GM19397 (cell line): Measurements from ENCODE around the gene PRAMEF13.
"Not testable (repeated sequence)": the region's sequence is repeated elsewhere in the genome, so short reads cannot be mapped to it uniquely, and the experiment has no call there.

ENCODE experiments used
- ATAC-seq: cut with Tn5 transposase; IDR thresholded peaks from one replicate; pipeline ENCODE4 v1.9.1; 2021; ENCODE audit warnings: mild to moderate bottlenecking, moderate library complexity; ENCODE audit not compliant: unreplicated experiment

Gene PRAMEF13, protein sequence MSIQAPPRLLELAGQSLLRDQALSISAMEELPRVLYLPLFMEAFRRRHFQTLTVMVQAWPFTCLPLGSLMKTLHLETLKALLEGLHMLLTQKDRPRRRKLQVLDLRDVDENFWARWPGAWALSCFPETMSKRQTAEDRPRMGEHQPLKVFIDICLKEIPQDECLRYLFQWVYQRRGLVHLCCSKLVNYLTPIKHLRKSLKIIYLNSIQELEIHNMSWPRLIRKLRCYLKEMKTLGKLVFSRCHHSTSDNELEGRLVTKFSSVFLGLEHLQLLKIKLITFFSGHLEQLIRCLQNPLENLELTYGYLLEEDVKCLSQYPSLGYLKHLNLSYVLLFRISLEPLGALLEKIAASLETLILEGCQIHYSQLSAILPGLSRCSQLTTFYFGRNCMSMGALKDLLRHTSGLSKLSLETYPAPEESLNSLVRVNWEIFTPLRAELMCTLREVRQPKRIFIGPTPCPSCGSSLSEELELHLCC

DNA sequence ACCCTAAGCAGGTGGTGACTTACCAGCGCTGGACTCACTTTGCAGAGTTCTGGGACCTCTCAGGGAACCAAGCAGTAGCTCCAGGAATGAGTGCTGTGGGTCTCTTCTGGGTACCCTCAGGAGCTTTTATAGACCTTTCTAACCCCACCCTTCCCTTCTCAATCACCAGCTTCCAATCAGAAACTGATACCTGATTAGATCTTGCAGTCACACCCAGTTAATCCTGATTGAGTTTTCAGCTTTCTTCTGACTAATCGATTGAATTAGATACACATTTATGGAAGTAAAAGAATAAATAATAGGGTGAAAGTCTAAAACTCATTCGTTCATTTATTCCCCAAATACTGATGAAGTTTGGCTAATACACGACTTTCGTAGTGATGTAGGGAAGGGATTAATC lies at the start of gene PRAMEF13:
TSS of gene PRAMEF13 (minus strand) at position 101 of the 400 bp plus-strand sequence. CDS start 1,820 bp downstream, outside the sequence.
- ATAC-seq: not testable (repeated sequence)

DNA sequence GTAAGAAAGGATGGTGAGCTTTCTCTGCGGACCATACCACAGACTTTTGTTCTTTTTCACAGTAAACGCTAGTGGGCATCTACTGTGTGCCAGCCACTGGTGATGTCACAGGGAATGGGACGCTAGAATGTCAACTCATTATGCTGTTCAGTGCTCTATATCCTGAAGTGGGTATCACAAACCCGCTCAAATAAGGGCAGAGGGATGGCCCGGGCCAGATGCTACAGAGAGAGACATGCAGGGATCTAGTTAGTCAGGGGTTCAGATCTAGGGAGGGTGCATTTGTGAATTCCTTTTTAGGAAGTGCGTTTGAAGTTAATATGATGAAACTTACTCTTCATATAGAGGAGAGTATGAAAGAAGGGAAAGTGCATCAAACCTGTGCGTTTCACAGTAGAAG lies 45.9 kb upstream of the PRAMEF13 start:
- ATAC-seq: not testable (repeated sequence)

DNA sequence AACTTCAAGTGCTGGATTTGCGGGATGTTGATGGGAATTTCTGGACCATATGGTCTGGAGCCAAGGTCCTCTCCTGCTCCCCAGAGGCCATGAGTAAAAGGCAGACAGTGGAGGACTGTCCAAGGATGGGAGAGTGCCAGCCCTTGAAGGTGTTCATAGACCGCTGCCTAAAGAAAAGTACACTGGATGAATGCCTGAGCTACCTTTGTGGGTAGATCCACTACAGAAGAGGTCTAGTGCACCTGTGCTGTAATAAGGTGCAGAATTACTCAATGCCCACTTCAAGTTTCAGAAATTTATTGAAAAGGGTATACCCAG lies 45.3 kb upstream of the PRAMEF13 start:
- ATAC-seq: not testable (repeated sequence)

DNA sequence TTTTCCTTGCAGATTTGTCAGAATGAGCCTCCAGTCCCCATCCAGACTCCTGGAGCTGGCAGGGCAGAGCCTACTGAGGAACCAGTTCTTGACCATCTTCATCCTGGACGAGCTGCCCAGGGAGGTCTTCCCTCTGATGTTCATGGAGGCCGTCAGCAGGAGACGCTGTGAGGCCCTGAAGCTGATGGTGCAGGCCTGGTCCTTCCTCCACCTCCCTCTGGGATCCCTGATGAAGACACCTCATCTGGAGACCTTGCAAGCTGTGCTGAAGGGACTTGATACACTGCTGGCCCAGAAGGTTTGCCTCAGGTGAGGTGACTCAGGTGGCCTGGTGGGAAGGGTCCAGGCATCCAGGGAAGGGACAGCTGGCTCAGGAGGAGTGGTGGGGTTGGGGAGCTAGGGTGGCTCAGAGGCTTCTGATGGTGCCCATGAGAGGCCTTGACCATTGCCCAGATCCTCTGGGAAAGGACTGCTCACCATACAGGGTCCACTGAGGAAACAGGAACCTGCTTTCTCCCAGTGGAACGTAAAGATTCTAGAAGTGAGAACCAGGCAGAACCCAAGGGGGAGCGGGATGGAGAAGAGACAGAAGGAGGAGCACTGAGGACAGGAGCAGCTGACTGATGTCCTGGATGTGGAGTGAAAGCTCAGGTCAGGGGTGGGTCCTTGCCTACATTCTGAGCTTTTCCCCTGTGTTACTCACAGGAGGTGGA lies 44.8 kb upstream of the PRAMEF13 start:
- ATAC-seq: not testable (repeated sequence)

DNA sequence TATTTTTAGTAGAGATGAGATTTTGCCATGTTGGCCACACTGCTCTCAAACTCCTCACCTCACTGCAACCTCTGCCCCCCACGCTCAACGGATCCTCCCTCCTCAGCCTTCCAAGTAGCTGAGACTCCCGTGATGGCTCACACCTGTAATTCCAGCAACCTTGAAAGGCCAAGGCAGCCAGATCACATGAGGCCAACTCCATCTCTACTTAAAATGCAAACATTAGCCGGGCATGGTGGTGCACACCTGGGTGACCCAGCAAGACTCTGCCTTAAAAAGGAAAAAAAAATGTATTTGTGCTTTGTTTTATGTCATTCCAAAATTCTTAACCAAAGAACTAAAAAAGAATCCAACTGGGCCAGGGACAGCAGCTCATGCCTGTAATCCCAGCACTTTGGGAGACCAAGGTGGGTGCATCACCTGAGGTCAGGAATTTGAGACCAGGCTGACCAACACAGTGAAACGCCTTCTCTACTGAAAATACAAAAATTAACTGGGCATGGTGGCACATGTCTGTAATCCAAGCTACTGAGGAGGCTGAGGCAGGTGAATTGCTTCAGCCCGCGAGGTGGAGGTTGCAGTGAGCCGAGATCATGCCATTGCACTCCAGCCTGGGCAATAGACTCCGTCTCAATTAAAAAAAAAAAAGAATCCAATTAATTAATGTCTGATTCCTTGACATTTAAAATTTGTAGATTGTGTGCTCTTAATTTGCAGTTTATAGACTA lies 42.5 kb upstream of the PRAMEF13 start:
- ATAC-seq: not testable (repeated sequence)

DNA sequence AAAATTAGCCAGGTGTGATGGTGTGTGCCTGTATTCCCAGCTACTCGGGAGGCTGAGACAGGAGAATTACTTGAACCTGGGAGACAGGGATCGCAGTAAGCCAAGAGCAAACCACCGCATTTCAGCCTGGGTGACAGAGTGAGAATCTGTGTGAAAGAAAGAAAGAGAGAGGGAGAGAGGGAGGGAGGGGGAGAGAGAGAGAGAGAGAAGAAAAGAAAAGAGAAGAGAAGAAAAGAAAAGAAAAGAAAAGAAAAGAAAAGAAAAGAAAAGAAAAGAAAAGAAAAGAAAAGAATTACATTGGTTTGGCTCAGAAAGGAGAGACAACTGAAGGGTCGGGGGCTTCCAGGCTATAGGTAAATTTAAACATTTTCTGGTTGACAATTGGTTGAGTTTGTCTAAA lies 38.4 kb upstream of the PRAMEF13 start:
- not testable (repeated sequence) for ATAC-seq

DNA sequence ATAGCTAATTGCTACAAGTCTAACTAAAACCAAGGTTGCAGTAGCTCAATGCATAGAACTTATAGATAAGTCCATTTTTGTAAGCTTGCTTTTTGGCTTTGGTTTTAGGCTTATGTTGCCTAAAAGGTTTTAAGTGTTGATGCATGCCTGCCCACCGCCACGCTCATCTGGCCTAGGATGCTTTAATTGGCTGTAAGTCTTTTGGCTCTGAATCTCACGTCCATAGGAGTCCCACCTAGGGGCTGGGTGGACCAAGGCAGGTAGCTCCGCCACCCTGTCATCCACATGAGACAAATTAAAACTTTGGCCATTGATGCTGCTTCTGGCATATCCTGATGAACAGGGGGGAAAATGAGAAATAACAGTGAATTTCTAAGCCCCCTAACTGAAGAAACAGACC lies 36.4 kb upstream of the PRAMEF13 start:
- ATAC-seq: not testable (repeated sequence)

DNA sequence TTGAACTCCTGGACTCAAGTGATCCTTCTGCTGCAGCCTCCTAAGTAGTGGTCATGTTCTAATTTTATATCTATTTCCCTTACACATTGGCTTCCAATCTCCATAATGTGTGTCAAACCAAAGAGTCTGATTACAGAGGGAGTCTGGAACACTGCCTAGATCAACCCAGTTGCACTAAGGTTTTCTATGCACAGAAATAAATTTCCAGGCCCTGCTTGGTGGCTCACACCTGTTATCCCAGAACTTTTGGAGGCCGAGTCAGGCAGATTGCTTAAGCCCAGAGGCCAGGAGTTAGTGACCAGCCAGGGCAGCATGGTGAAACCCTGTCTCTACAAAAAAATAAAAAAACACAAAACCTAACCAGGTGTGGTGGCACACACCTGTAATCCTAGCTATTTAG lies 32.8 kb upstream of the PRAMEF13 start:
- not testable (repeated sequence) for ATAC-seq

DNA sequence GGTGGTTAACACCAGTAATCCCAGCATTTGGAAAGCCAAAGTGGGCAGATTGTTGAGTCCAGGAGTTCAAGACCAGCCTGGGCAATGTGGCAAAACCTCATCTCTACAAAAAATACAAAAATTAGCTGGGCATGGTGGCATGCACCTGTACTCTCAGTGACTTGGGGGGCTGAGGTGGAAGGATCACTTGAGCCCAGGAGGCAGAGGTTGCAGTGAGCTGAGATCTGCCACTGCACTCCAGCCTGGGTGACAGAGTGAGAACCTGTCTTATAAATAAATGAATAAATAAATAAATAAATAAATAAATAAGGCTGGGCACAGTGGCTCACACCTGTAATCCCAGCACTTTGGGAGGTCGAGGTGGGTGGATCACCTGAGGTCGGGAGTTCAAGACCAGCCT lies 30.8 kb upstream of the PRAMEF13 start:
- ATAC-seq: not testable (repeated sequence)

DNA sequence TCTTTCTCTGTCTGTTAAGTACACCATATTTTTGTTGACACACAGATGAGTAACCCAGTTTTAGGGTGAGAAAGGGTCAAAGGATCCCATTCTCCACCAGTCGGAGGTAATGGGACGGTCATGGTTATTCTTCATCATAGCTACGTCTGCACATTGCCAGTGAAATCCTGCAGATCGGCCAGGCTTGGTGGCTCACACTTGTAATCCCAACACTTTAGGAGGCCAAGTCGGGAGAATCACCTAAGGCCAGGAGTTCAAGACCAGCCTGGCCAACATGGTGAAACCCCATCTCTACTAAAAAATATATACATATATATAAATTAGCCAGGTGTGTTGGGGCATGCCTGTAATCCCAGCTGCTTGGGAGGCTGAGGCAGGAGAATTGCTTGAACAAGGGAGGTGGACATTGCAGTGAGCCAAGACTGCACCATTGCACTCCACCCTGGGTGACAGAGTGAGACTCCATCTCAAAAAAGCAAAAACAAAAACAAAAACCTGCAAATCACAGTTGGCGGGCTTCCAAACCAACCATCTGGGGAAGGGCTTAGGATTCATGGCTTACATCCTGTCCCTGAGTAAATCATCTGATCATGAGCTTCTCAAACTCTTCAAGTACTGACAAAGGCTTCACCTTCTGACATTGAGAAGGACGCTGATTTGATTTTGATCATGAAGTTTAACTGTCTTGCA lies 30.0 kb upstream of the PRAMEF13 start:
- ATAC-seq: not testable (repeated sequence)

DNA sequence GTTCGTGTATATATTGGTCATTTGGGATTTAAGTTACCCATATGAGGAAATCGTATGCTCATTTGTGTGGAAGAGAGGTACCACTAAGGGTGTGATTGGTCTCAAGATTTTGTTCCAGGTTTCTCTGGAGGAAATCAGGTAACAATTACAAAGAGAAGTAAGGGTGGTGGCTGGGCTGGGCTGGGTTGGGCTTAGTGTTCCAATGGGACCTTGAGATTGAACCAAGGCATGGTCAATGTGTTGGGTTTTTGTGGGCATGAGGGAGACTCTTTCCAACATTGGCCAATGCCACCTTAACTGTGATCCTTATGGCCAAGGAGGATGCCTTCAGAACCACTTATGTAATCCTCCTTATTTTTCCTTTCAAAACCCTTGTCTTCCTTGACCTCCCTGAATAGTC lies 29.4 kb upstream of the PRAMEF13 start:
- not testable (repeated sequence) for ATAC-seq

DNA sequence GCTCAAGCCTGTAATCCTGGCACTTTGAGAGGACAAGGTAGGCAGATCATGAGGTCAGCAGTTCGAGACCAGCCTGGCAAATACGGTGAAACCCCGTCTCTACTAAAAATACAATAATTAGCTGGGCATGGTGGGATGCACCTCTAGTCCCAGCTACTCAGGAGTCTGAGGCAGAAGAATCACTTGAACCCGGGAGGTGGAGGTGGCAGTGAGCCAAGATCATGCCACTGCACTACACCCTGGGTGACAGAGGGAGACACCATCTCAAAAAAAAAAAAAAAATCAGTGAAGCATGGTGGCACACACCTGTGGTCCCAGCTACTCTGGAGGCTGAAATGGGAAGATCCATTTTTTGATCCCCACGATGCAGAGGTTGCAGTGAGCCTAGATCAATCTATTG lies 28.9 kb upstream of the PRAMEF13 start:
- not testable (repeated sequence) for ATAC-seq

DNA sequence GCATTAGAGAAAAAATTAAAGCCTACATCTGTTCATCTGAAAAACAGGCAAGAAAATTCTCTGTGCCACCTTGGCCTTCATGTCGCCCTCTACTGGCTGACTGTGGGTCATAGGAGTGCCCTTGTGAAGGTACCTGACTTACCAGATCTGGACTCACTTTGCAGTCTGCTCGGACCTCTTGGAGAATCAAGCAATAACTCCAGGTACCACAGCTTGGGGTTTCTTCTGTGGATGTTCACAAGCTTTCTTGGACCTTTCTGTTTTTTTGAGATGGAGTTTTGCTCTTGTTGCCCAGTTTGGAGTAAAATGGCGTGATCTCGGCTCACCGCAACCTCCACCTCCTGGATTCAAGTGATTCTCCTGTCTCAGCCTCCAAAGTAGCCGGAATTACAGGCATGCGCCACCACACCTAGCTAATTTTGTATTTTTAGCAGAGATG lies 27.2 kb upstream of the PRAMEF13 start:
- no peak for ATAC-seq

DNA sequence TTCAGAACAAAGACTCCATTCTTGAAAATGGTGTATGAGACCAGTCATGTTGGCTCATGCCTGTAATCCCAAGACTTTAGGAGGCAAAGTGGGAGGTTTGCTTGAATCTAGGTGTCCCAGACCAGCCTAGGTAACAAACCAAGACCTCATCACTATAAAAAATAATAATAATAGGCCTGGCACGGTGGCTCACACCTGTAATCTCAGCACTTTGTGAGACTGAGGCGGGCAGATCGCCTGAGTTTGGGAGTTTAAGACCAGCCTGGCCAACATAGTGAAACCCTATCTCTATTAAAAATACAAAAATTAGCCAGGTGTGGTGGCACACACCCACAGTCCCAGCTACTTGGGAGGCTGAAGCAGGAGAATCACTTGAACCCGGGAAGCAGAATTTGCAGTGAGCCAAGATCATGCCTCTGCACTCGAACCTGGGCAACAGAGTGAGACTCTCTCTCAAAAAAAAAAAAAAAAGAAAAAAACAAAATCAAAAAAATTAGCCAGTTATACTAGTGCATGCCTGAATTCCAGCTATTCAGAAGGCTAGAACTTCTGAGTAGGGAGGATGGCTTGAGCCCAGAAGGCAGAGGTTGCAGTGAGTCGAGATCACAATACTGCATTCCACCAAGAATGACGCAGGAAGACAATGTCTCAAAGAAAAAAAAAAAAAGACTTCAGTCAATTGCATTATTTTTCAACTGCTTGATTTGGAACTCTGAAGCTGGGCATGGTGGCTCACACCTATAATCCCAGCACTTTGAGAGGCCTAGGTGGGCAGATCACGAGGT lies 26.3 kb upstream of the PRAMEF13 start:
- not testable (repeated sequence) for ATAC-seq

DNA sequence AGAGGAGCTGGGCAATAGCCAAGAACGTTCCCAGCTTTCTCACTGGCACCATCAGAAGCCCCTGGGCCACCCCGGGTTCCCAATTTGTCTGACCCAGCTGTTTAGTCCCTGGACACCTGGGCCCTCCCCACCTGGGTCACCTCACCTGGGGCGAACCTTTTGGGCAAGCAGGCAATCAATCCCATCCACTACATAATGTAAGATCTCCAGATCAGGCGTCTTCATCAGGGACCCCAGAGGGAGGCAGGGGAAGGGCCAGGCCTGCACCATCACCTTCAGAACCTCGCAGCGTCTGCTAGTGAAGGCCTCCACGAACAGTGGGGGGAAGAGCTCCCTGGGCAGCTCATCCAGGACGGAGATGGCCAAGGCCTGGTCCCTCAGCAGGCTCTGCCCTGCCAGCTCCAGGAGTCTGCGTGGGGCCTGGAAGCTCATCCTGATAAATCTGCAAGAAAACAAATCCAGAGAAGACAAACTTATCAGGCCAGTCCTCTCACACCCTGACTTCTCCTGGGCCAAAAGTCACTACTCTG lies 24.5 kb upstream of the PRAMEF13 start, which contains the start of gene PRAMEF18:
TSS of gene PRAMEF18 (minus strand) at position 480 of the 530 bp plus-strand sequence. CDS start at position 432, 48 bp downstream.
- not testable (repeated sequence) for ATAC-seq

DNA sequence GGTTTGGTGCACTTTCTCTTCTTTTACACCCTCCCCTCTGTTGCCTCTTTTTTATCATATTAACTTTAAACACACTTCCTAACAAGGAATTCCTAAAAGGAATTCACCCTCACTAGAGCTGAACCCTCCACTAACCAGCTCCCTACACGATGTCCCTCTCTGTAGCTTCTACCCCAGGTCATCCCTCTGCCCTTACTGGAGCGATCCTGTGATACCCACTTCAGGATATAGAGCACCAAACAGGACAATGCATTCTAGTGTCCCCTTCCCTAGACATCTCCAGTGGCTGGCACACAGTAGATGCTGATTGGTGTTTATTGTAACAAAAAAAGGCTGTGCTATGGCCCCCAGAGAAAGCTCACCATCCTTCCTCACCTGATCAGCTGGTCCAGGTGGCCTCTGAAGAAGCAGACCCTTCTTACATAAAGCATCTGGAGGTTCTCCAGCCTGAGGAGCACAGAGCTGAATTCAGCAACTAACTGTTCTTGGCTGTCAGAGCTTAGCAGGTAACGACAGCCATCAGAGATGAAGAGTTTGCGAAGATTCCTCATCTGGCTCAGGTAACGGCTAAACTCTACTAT lies 23.4 kb upstream of the PRAMEF13 start:
- no peak for ATAC-seq

DNA sequence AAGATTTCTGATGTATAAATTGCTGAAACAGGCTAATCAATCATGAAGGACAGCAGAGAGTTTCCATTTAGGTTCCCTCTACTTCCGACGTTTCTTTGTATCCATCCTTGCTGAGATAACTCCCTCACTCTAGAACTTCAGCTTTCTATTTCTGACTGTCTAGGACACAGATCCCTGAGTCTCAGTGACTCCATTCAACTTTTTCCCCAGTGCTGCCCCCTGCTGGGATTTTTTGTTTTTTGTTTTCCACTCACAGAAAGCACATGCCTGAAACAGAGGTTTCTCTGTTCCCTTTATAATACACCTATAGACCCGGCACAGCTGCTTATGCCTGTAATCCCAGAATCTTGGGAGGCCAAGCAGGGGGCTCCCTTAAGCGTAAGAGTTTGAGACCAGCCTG lies 21.6 kb upstream of the PRAMEF13 start:
- ATAC-seq: not testable (repeated sequence)

DNA sequence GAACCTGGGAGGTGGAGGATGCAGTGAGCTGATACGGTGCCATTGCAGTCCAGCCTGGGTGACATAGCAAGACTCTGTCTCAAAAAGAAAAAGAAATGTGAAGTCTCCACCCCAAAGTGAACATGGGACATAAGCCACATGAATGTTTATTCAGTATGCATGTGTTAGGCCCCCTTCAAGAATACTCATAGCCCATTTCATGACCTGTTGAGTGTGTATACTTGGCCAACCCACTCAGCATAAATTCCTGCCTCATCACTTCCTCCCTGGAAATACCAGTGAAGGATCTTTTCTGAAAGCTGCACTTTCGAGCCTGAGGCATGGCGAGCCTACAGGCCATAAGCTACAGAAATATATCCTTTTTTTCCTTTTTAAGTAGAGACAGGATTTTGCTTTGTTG lies 18.0 kb upstream of the PRAMEF13 start:
- ATAC-seq: not testable (repeated sequence)

DNA sequence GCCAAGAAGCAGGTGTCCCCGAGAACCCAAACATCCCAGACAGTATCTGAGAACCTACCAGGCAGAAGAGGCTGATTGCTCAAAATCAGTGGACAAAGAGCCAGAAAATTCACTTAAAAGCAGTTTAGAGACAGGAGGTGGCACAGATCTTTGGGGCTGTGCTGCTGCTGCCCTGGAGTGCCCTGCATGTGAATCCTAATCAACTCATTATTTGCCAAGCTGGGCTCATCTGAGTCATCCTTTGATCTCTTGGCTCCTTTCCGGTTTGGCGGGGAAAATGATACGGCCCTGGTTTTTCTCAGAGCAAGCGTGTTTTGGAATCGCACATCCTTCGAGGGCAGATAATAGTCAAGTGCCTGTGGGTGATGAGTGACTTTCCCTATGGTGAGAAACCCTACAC lies 15.4 kb upstream of the PRAMEF13 start:
- not testable (repeated sequence) for ATAC-seq
